HUES48 (cell line): ENCODE data around the gene TMEM269.
"Not testable (repeated sequence)": the region's sequence is repeated elsewhere in the genome, so short reads cannot be mapped to it uniquely, and the experiment has no call there.

Source experiments
- H3K27ac ChIP-seq: one replicate; pipeline ENCODE4 v1.7.0; 2013; ENCODE audit warnings: low read depth, low read length, inconsistent platforms
- H3K27me3 ChIP-seq: 2 replicates; pipeline ENCODE4 v1.6.1; 2013; ENCODE audit warnings: mild to moderate bottlenecking, low read length; ENCODE audit not compliant: control insufficient read depth, insufficient read depth
- H3K36me3 ChIP-seq: 2 replicates; pipeline ENCODE4 v1.6.1; 2013; ENCODE audit warnings: low read length; ENCODE audit not compliant: control insufficient read depth, insufficient read depth
- H3K4me1 ChIP-seq: 2 replicates; pipeline ENCODE4 v1.6.1; 2013; ENCODE audit warnings: mild to moderate bottlenecking, low read length; ENCODE audit not compliant: control insufficient read depth, insufficient read depth
- H3K4me3 ChIP-seq: 2 replicates; pipeline ENCODE4 v1.5.1; 2013; ENCODE audit warnings: mild to moderate bottlenecking, low read depth, low read length
- H3K9ac ChIP-seq: 2 replicates; pipeline ENCODE4 v1.6.1; 2013; ENCODE audit warnings: mild to moderate bottlenecking, low read depth, low read length, moderate library complexity
- H3K9me3 ChIP-seq: 2 replicates; pipeline ENCODE4 v1.6.1; 2013; ENCODE audit warnings: low read length; ENCODE audit not compliant: control insufficient read depth, insufficient read depth

Gene TMEM269

GRCh38 chr1:42748461-42749410, 36.1 kb upstream of the TMEM269 start:
- H3K27ac ChIP-seq = no peak overlapping the region
- no peak overlapping the region for H3K4me3 ChIP-seq
- peaks cover 58% of the 10 kb centered on the region for H3K36me3 ChIP-seq
- peaks cover 4% of the 10 kb centered on the region; the same call in 1 of the 2 replicates for H3K9me3 ChIP-seq
- no peaks in the 10 kb centered on the region for H3K27me3 ChIP-seq
- H3K9ac ChIP-seq = no peak overlapping the region
- no peaks in the 10 kb centered on the region for H3K4me1 ChIP-seq

- peaks cover 71% of the 10 kb centered on the region for H3K36me3 ChIP-seq
These were observed 34.8 kb upstream of the TMEM269 start for GRCh38 chr1:42750041-42750440.

GRCh38 chr1:42751511-42752070, 33.2 kb upstream of the TMEM269 start:
- H3K4me1 ChIP-seq, H3K9me3 ChIP-seq, H3K27ac ChIP-seq, H3K9ac ChIP-seq, H3K27me3 ChIP-seq, H3K4me3 ChIP-seq: not testable (repeated sequence)
- peaks cover 78% of the 10 kb centered on the region for H3K36me3 ChIP-seq

More at GRCh38 chr1:42750041-42750440, 34.8 kb upstream of the TMEM269 start:
- Histone ChIP-seq H3K27me3 (no peaks in the 10 kb centered on the region), H3K9ac (no peak overlapping the region), H3K27ac (no peak overlapping the region), H3K9me3 (peaks cover 4% of the 10 kb centered on the region; the same call in 1 of the 2 replicates), H3K4me1 (no peaks in the 10 kb centered on the region), H3K4me3 (no peak overlapping the region)

GRCh38 chr1:42752284-42752683, 32.5 kb upstream of the TMEM269 start:
- H3K9ac ChIP-seq = no peak overlapping the region
- H3K36me3 ChIP-seq = peaks cover 77% of the 10 kb centered on the region
- H3K4me1 ChIP-seq = no peaks in the 10 kb centered on the region
- H3K27ac ChIP-seq = no peak overlapping the region
- no peaks in the 10 kb centered on the region for H3K27me3 ChIP-seq
- H3K4me3 ChIP-seq = no peak overlapping the region
- H3K9me3 ChIP-seq = peaks cover 4% of the 10 kb centered on the region; the same call in 1 of the 2 replicates

GRCh38 chr1:42753070-42753469, 31.7 kb upstream of the TMEM269 start:
- Histone ChIP-seq H3K9me3 (peaks cover 4% of the 10 kb centered on the region; the same call in 1 of the 2 replicates), H3K9ac (no peak overlapping the region), H3K27me3 (no peaks in the 10 kb centered on the region), H3K27ac (no peak overlapping the region), H3K36me3 (peaks cover 80% of the 10 kb centered on the region), H3K4me3 (no peak overlapping the region), H3K4me1 (no peaks in the 10 kb centered on the region)

GRCh38 chr1:42756956-42757891, 27.6 kb upstream of the TMEM269 start:
- Histone ChIP-seq H3K27me3 (no peaks in the 10 kb centered on the region), H3K4me3 (no peak overlapping the region), H3K27ac (no peak overlapping the region), H3K36me3 (peaks cover 80% of the 10 kb centered on the region), H3K4me1 (no peaks in the 10 kb centered on the region), H3K9me3 (no peaks in the 10 kb centered on the region), H3K9ac (no peak overlapping the region)

GRCh38 chr1:42757892-42758275, 26.9 kb upstream of the TMEM269 start:
- H3K27ac ChIP-seq = no peak overlapping the region
- no peaks in the 10 kb centered on the region for H3K27me3 ChIP-seq
- H3K4me1 ChIP-seq = no peaks in the 10 kb centered on the region
- H3K9ac ChIP-seq = no peak overlapping the region
- peaks cover 77% of the 10 kb centered on the region for H3K36me3 ChIP-seq
- no peaks in the 10 kb centered on the region for H3K9me3 ChIP-seq
- H3K4me3 ChIP-seq = no peak overlapping the region

GRCh38 chr1:42758641-42759040, 26.1 kb upstream of the TMEM269 start:
- Histone ChIP-seq H3K36me3 (peaks cover 70% of the 10 kb centered on the region), H3K4me1 (no peaks in the 10 kb centered on the region), H3K9me3 (no peaks in the 10 kb centered on the region), H3K27ac (no peak overlapping the region), H3K9ac (no peak overlapping the region), H3K4me3 (no peak overlapping the region), H3K27me3 (no peaks in the 10 kb centered on the region)

- Histone ChIP-seq H3K27me3 (no peaks in the 10 kb centered on the region), H3K4me1 (no peaks in the 10 kb centered on the region)
These were observed 25.7 kb upstream of the TMEM269 start for GRCh38 chr1:42759114-42759513.

GRCh38 chr1:42761567-42761966, 23.2 kb upstream of the TMEM269 start:
- Histone ChIP-seq H3K27ac (no peak overlapping the region), H3K4me3 (no peak overlapping the region), H3K9ac (no peak overlapping the region), H3K4me1 (peaks cover 15% of the 10 kb centered on the region; the same call in 1 of the 2 replicates), H3K36me3 (peaks cover 42% of the 10 kb centered on the region), H3K27me3 (no peaks in the 10 kb centered on the region), H3K9me3 (no peaks in the 10 kb centered on the region)

More at GRCh38 chr1:42759114-42759513, 25.7 kb upstream of the TMEM269 start:
- no peak overlapping the region for H3K9ac ChIP-seq
- no peak overlapping the region for H3K4me3 ChIP-seq
- H3K9me3 ChIP-seq = no peaks in the 10 kb centered on the region
- H3K36me3 ChIP-seq = peaks cover 67% of the 10 kb centered on the region
- no peak overlapping the region for H3K27ac ChIP-seq
